Measurements from ENCODE around the gene ESRRA.
"Not testable (repeated sequence)": the region's sequence is repeated elsewhere in the genome, so short reads cannot be mapped to it uniquely, and the experiment has no call there.

Gene ESRRA

GRCh38 chr11:64292460-64293254 lies 12.7 kb upstream of the ESRRA start:
- DNase-seq = peak; percentile 24

- no peak for DNase-seq
These were observed 10.6 kb upstream of the ESRRA start for GRCh38 chr11:64294774-64295173.

GRCh38 chr11:64295760-64296159 lies 9.6 kb upstream of the ESRRA start:
- no peak for DNase-seq

GRCh38 chr11:64296236-64296635 lies 9.1 kb upstream of the ESRRA start:
- DNase-seq = no peak

- DNase-seq = no peak
These were observed 8.3 kb upstream of the ESRRA start for GRCh38 chr11:64296830-64297698.

- no peak for DNase-seq
These were observed 7.5 kb upstream of the ESRRA start for GRCh38 chr11:64297699-64298358.

GRCh38 chr11:64298966-64299846 lies 6.1 kb upstream of the ESRRA start:
- DNase-seq = no peak

- DNase-seq = no peak
These were observed 5.3 kb upstream of the ESRRA start, which contains the start of gene CATSPERZ for GRCh38 chr11:64299847-64300648. CATSPERZ (plus strand) TSS chr11:64300358; CDS start chr11:64300411, 53 bp downstream.

GRCh38 chr11:64303109-64304031 lies 2.0 kb upstream of the ESRRA start:
- no peak for DNase-seq

GRCh38 chr11:64304032-64304315 lies 1.4 kb upstream of the ESRRA start:
- no peak for DNase-seq

GRCh38 chr11:64304316-64305072 lies 830 bp upstream of the ESRRA start:
- peak; percentile 92 for DNase-seq

GRCh38 chr11:64305691-64306562 lies 603 bp downstream of the ESRRA start:
- DNase-seq = peak; percentile 48

- no peak for DNase-seq
These were observed 1.2 kb downstream of the ESRRA start for GRCh38 chr11:64306563-64306875.

GRCh38 chr11:64306876-64307622 lies 1.7 kb downstream of the ESRRA start:
- no peak for DNase-seq

- not testable (repeated sequence) for DNase-seq
These were observed 2.5 kb downstream of the ESRRA start for GRCh38 chr11:64307795-64308194.

- no peak for DNase-seq
These were observed 7.6 kb downstream of the ESRRA start for GRCh38 chr11:64312947-64313346.

GRCh38 chr11:64313491-64314145 lies 8.3 kb downstream of the ESRRA start:
- DNase-seq = no peak

All from inflammatory macrophage treated with lipopolysaccharide for 4 hours (primary cell).